Naive thymus-derived CD8-positive, alpha-beta T cell (primary cell): Measurements from ENCODE around the gene TNIP2. TPM values are rescaled to one million over a fixed set of nuclear protein-coding genes. Genes with fewer than 3 reads are reported as not detected.
"Not testable (repeated sequence)": the region's sequence is repeated elsewhere in the genome, so short reads cannot be mapped to it uniquely, and the experiment has no call there.

Experiments used
- ATAC-seq, 2 donors: fragments of 150-1000 bp; cut with Tn5 transposase in 1 of 2; sonication (Bioruptor Pico), chemical (Tn5 transposase) in 1 of 2; 1 replicate in 1 of 2; 2 replicates in 1 of 2; pipeline ENCODE4 v1.10.0; 2021; ENCODE audit warnings: mild to moderate bottlenecking in 2 of 2, moderate library complexity in 2 of 2
- POLR2A ChIA-PET: fragments of 350-600 bp; sonication (Branson Sonifier 250); formaldehyde crosslinking; loops from one replicate; lab custom pipeline; 2021; ENCODE audit warnings: antibody characterized with exemption; lab: Charles Lee
- DNase-seq, 10 donors: peaks; one replicate each; pipeline versions ENCODE4 v3.0.0 to v3.0.0-alpha.2; 2020 to 2022
- H3K27ac Mint-ChIP-seq, 10 donors: one replicate each; pipeline ENCODE4 v1.8.0; 2020 to 2022; ENCODE audit warnings: mild to moderate bottlenecking in 10 of 10, mixed read lengths in 10 of 10, moderate library complexity in 4 of 10, inconsistent platforms in 1 of 10
- H3K27me3 Mint-ChIP-seq, 5 donors: one replicate each; pipeline ENCODE4 v1.8.0; 2021 to 2022; ENCODE audit warnings: mixed read lengths in 5 of 5
- H3K36me3 Mint-ChIP-seq, 3 donors: one replicate each; pipeline ENCODE4 v1.8.0; 2020 to 2022; ENCODE audit warnings: mixed read lengths in 3 of 3, mild to moderate bottlenecking in 2 of 3, inconsistent platforms in 1 of 3
- H3K4me1 Mint-ChIP-seq, 4 donors: one replicate each; pipeline ENCODE4 v1.8.0; 2021 to 2022; ENCODE audit warnings: mixed read lengths in 4 of 4
- H3K4me3 Mint-ChIP-seq, 10 donors: one replicate each; pipeline ENCODE4 v1.8.0; 2020 to 2022; ENCODE audit warnings: mild to moderate bottlenecking in 10 of 10, mixed read lengths in 10 of 10, moderate library complexity in 6 of 10, inconsistent platforms in 1 of 10
- H3K9me3 Mint-ChIP-seq, 9 donors: one replicate each; pipeline ENCODE4 v1.8.0; 2020 to 2022; ENCODE audit warnings: mixed read lengths in 9 of 9, mild to moderate bottlenecking in 3 of 9, inconsistent platforms in 1 of 9, moderate library complexity in 1 of 9
- polyA plus RNA-seq, 3 donors: library from polyadenylated mRNA; unstranded; fragments of 300-500 nt; fragmentation: Illumina TruSeq; gene quantifications; one replicate each; pipeline ENCODE4 v1.2.3, GENCODE V29; 2021
- total RNA-seq, 8 experiments: library from RNA in 2 of 8; stranded (reverse) in 2 of 8; gene quantifications; one replicate each; pipeline ENCODE4 v1.2.3 and lab custom pipeline; 2021 to 2026

Gene TNIP2
- total and polyA plus RNA-seq, 5 experiments from 2014 or later = 34.2 to 52.5 (median 48.1) TPM

DNA sequence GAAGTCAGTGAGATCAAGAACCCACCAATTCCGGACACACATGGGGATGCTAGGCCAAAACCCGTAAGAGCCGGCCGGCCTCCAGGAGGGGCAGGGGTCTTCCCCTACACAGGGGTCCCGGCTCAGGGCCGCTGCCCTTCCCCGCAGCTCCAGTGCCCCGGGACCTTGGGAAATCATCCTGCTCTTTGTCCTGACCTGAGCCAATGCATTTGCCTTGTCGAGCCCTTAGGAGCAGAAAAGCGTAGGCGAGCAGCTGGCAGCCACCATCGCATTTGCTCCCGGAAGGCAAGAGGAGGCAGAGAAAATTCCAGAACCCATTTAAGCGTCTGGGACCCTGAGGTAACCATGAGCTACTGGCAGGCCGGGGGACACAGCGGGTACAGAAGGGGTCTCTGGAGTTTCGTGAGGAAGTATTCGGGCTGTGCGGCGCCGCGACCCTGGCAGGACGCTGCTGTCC lies 7.4 kb upstream of the TNIP2 start:
- H3K27me3 Mint-ChIP-seq = no peaks in the 10 kb centered on the region
- H3K27ac Mint-ChIP-seq = peak overlapping the region in 1 of 10 donors; percentile 53
- peaks cover 5 to 17% (median 6%) of the 10 kb centered on the region in 4 donors for H3K4me1 Mint-ChIP-seq
- no peaks in the 10 kb centered on the region for H3K36me3 Mint-ChIP-seq
- POLR2A ChIA-PET = interaction anchor here (0.7 to 2.2 kb wide), 8 partner anchors 49 to 170 kb away, joined by 3 to 7 read pairs (median 4); partner anchors contain the start of gene ADD1
- peak overlapping the region; percentile 41 to 78 (median 64) for H3K4me3 Mint-ChIP-seq
- no peak for ATAC-seq
- DNase-seq = no peak
- H3K9me3 Mint-ChIP-seq = no peaks in the 10 kb centered on the region

- peak overlapping the region in 1 of 10 donors; percentile 33 for H3K27ac Mint-ChIP-seq
- H3K4me3 Mint-ChIP-seq = peak overlapping the region in 5 of 10 donors; percentile 14 to 68 (median 32)
- not testable (repeated sequence) for H3K9me3 Mint-ChIP-seq, ATAC-seq, H3K36me3 Mint-ChIP-seq, H3K27me3 Mint-ChIP-seq, DNase-seq
- H3K4me1 Mint-ChIP-seq = peaks cover 5 to 17% (median 6%) of the 10 kb centered on the region in 4 donors
- POLR2A ChIA-PET = interaction anchor here (0.8 to 2.2 kb wide), 3 partner anchors 50 to 172 kb away, joined by 3 to 7 read pairs (median 4); no protein-coding TSS in a partner anchor
Measured at GRCh38 chr4:2762486-2763370, 6.6 kb upstream of the TNIP2 start.

DNA sequence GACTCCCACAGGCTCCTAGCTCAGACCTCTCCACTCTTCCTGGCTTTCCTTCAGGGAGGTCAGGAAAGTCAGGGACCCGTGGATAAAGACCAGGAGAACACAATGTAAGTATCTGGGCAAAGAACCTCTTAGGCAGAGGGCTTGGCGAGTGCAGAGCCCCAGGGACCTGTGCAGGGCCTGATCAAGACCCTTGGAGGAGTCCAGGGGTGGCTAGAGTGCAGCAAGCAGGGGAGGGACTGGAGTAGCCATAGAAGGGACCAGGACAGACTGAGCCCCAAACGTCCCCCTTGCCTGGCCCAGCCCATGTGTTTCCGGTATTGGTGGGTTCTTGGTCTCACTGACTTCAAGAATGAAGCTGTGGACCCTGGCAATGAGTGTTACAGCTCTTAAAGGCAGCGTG lies 5.9 kb upstream of the TNIP2 start:
- ATAC-seq (no peak), DNase-seq (no peak)
- POLR2A ChIA-PET = no interaction called here
- Mint-ChIP-seq H3K27ac (peak overlapping the region in 1 of 10 donors; percentile 26), H3K9me3 (no peaks in the 10 kb centered on the region), H3K27me3 (no peaks in the 10 kb centered on the region), H3K4me3 (no peak overlapping the region), H3K36me3 (no peaks in the 10 kb centered on the region), H3K4me1 (peaks cover 5 to 20% (median 8%) of the 10 kb centered on the region in 4 donors)

GRCh38 chr4:2761035-2761923 lies 5.1 kb upstream of the TNIP2 start:
- no peak for ATAC-seq
- H3K27ac Mint-ChIP-seq = peak overlapping the region in 5 of 10 donors; percentile 4 to 57 (median 40)
- POLR2A ChIA-PET = interaction anchor here (1.3 kb wide), 1 partner anchor 10 kb away, joined by 3 read pairs; no protein-coding TSS in a partner anchor

DNA sequence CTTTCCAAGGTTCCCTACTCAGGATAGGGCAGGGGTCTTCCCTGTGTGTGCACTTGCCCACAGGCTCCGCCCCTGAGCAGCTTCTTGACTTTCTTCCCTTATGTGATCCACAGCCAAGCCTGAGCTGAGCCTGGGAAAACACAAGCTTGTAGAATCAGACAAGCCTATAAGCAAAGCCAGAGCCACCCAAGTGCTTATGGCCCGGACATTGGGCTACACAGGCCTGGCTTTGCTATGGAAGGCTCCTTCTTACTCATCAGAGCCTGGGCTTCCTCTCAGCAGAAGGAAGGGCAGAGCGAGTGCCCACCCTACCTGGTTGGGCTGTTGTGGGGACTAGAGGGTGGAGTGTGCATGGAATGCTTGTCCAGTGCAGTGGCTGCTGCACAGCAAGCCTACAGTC lies 1.3 kb upstream of the TNIP2 start:
- H3K27ac Mint-ChIP-seq = peak overlapping the region in 5 of 10 donors; percentile 43 to 74 (median 59)
- H3K4me3 Mint-ChIP-seq = peak overlapping the region; percentile 48 to 88 (median 76)
- H3K27me3 Mint-ChIP-seq = no peaks in the 10 kb centered on the region
- no peak for ATAC-seq
- POLR2A ChIA-PET = interaction anchor here (1.2 to 2.1 kb wide), 3 partner anchors 9 to 179 kb away, joined by 7 to 8 read pairs (median 7); no protein-coding TSS in a partner anchor
- peaks cover 0 to 7% (median 0%) of the 10 kb centered on the region in 3 donors for H3K36me3 Mint-ChIP-seq
- no peak for DNase-seq
- peaks cover 17 to 38% (median 29%) of the 10 kb centered on the region in 4 donors for H3K4me1 Mint-ChIP-seq
- no peaks in the 10 kb centered on the region for H3K9me3 Mint-ChIP-seq

More at GRCh38 chr4:2761035-2761923, 5.1 kb upstream of the TNIP2 start:
- no peak for DNase-seq
- Mint-ChIP-seq H3K36me3 (no peaks in the 10 kb centered on the region), H3K4me3 (no peak overlapping the region), H3K9me3 (no peaks in the 10 kb centered on the region), H3K4me1 (peaks cover 3 to 26% (median 9%) of the 10 kb centered on the region in 4 donors), H3K27me3 (no peaks in the 10 kb centered on the region)

DNA sequence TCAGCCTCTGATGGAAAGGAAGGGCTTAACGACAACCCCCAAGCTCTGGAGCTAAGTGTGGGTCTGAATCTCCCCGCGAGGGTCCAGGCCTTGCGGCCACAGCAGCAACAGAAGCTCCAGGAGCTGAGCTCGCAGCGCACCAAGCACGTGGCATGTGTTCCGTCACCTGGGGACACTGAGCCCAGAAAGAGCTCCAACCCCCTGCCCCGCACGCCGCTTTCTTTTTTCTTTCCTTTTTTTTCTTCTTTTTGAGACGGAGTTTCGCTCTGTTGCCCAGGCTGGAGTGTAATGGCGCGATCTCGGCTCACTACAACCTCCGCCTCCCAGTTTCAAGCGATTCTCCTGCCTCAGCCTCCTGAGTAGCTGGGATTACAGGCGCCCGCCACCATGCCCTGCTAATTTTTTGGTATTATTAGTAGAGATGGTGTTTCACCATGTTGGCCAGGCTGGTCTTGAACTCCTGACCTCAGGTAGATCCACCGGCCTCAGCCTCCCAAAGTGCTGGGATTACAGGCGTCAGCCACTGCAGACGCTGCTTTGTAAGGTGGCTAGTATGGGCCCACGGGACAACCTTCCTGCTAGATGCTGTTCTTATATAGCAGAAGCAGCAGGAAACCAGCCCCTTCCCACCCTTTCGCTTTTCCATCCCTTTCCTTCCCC lies 685 bp upstream of the TNIP2 start:
- Mint-ChIP-seq H3K4me1 (peaks cover 21 to 37% (median 34%) of the 10 kb centered on the region in 4 donors), H3K9me3 (no peaks in the 10 kb centered on the region), H3K4me3 (peak overlapping the region; percentile 71 to 88 (median 76)), H3K27me3 (no peaks in the 10 kb centered on the region), H3K36me3 (peaks cover 0 to 9% (median 0%) of the 10 kb centered on the region in 3 donors), H3K27ac (peak overlapping the region; percentile 37 to 85 (median 58))
- ATAC-seq = no peak
- DNase-seq = no peak
- POLR2A ChIA-PET = interaction anchor here (0.6 to 2.1 kb wide), 5 partner anchors 10 to 206 kb away, joined by 3 to 8 read pairs (median 7); no protein-coding TSS in a partner anchor

GRCh38 chr4:2754848-2755819 lies 1.0 kb downstream of the TNIP2 start:
- Mint-ChIP-seq H3K9me3 (no peaks in the 10 kb centered on the region), H3K4me1 (peaks cover 21 to 45% (median 37%) of the 10 kb centered on the region in 4 donors), H3K27ac (peak overlapping the region; percentile 35 to 95 (median 79)), H3K27me3 (no peaks in the 10 kb centered on the region), H3K4me3 (peak overlapping the region; percentile 67 to 94 (median 86)), H3K36me3 (peaks cover 0 to 12% (median 0%) of the 10 kb centered on the region in 3 donors)
- ATAC-seq = no peak
- DNase-seq = no peak
- POLR2A ChIA-PET = interaction anchor here (0.8 to 2.1 kb wide), 5 partner anchors 11 to 181 kb away, joined by 3 to 8 read pairs (median 3); no protein-coding TSS in a partner anchor

- no peak for ATAC-seq
- H3K9me3 Mint-ChIP-seq = no peaks in the 10 kb centered on the region
- DNase-seq = no peak
- POLR2A ChIA-PET = no interaction called here
- H3K4me1 Mint-ChIP-seq = peaks cover 21 to 48% (median 38%) of the 10 kb centered on the region in 4 donors
- no peaks in the 10 kb centered on the region for H3K27me3 Mint-ChIP-seq
- peak overlapping the region in 3 of 10 donors; percentile 4 to 71 (median 9) for H3K27ac Mint-ChIP-seq
- H3K4me3 Mint-ChIP-seq = peak overlapping the region in 4 of 10 donors; percentile 14 to 62 (median 31)
- H3K36me3 Mint-ChIP-seq = peaks cover 0 to 14% (median 0%) of the 10 kb centered on the region in 3 donors
Measured at GRCh38 chr4:2753436-2753835, 2.7 kb downstream of the TNIP2 start.

- Mint-ChIP-seq H3K36me3 (peaks cover 0 to 34% (median 2%) of the 10 kb centered on the region in 3 donors), H3K27ac (peak overlapping the region in 1 of 10 donors; percentile 63), H3K9me3 (no peaks in the 10 kb centered on the region), H3K4me1 (peaks cover 24 to 56% (median 44%) of the 10 kb centered on the region in 4 donors), H3K27me3 (no peaks in the 10 kb centered on the region), H3K4me3 (no peak overlapping the region)
- POLR2A ChIA-PET = no interaction called here
- ATAC-seq = no peak
- no peak for DNase-seq
Measured at GRCh38 chr4:2750719-2751605, 5.2 kb downstream of the TNIP2 start.
